ENCODE results near the gene MRPS11. TPM values are rescaled to one million over a fixed set of nuclear protein-coding genes. Genes with fewer than 3 reads are reported as not detected.
"Not testable (repeated sequence)": the region's sequence is repeated elsewhere in the genome, so short reads cannot be mapped to it uniquely, and the experiment has no call there.

The MRPS11 gene
- total RNA-seq, 1 donor from 2014 or later = 43.1 TPM

DNA sequence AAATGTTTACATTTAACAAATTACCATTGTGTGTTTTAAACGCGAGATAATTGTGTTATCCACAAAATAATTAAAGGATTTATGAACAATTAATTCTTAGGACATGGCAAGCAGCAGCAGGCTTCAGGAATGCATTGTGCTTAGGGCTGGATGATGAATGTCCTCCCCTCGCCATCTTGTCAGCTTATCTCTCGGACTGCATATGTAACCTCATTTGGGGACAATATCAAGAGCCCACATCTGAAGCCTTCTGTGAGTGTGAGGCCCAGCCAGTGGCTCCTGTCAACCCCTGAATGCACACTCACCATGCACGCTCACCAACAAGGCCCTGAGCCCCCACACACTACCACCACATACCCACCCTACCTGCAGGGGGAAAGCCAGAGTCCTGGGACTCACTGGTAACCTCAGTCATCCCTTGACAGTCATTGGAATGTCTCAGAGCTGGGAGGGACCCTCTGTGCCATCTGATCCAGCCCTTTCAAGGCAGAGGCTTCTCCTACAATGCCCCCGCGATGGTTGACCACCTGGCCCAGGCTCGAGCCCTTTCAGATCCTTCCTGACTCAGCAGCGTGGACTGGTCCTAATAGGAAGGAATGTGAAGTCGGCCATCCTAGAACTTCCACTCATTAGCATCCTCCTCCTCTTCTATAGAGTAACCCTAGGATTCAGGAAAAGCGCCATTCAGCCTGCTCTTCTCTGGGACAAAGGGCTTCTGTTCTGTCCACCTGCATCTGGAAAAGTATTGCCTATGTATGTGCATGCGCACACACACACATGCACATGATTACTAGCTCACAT is 38.5 kb upstream of the MRPS11 start:
- Mint-ChIP-seq H3K27me3 (peaks cover 48% of the 10 kb centered on the region), H3K9me3 (ENCODE audit: low read depth) (no peaks in the 10 kb centered on the region), H3K4me3 (ENCODE audit: low read depth) (no peak overlapping the region), H3K4me1 (ENCODE audit: low read depth) (no peaks in the 10 kb centered on the region), H3K36me3 (ENCODE audit: insufficient read depth) (no peaks in the 10 kb centered on the region), H3K27ac (no peak overlapping the region)
- DNase-seq (ENCODE audit: low spot score, unreplicated experiment) = no peak
- TF ChIP-seq, protein P1, sequence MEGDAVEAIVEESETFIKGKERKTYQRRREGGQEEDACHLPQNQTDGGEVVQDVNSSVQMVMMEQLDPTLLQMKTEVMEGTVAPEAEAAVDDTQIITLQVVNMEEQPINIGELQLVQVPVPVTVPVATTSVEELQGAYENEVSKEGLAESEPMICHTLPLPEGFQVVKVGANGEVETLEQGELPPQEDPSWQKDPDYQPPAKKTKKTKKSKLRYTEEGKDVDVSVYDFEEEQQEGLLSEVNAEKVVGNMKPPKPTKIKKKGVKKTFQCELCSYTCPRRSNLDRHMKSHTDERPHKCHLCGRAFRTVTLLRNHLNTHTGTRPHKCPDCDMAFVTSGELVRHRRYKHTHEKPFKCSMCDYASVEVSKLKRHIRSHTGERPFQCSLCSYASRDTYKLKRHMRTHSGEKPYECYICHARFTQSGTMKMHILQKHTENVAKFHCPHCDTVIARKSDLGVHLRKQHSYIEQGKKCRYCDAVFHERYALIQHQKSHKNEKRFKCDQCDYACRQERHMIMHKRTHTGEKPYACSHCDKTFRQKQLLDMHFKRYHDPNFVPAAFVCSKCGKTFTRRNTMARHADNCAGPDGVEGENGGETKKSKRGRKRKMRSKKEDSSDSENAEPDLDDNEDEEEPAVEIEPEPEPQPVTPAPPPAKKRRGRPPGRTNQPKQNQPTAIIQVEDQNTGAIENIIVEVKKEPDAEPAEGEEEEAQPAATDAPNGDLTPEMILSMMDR (IDR thresholded peaks at IDR 0.05; ENCODE audit: unreplicated experiment) = no peak

DNA sequence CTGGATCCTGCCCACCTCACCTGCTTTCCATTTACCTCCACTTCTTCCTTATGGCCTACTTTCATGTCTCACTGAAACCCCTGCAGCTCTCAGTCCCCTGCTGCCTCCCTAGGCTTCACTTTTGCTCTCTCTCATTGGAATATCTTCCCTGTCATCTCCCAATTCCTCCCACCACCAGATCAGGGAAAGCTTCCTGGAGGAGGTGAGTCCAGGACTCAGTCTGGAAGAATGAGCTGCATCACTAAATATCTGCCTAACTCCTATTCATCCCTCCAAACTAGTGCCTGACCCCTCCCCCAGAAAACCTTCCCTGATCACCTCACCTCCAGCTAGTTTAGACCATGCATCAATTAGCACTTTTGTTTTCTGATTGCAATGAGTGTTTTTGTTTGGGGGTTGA is 37.5 kb upstream of the MRPS11 start:
- Mint-ChIP-seq H3K4me1 (ENCODE audit: low read depth) (no peaks in the 10 kb centered on the region), H3K36me3 (ENCODE audit: insufficient read depth) (no peaks in the 10 kb centered on the region), H3K27ac (no peak overlapping the region), H3K27me3 (peaks cover 48% of the 10 kb centered on the region), H3K4me3 (ENCODE audit: low read depth) (no peak overlapping the region), H3K9me3 (ENCODE audit: low read depth) (no peaks in the 10 kb centered on the region)
- no peak for DNase-seq (ENCODE audit: low spot score, unreplicated experiment)
- TF ChIP-seq, protein P1 (IDR thresholded peaks at IDR 0.05; ENCODE audit: unreplicated experiment) = no peak

DNA sequence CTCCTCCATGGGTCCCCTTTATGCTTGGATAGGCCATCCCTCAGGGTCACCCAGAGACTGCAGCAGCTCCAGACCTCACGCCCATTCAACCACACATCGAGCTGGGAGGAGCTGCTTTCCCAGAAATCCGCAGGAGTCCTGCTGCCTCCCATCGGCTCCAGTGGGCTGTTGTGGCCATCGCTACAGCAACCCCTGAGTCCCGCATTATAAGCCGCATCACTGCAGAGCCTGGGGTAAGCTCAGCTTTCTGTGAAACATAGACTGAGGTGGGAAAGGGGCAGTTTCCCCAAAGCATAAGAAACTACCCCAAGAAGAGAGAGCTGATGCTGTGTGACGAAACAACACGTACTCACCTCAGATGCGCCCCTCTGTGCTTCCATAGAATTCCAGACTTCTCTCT is 36.1 kb upstream of the MRPS11 start:
- H3K4me3 Mint-ChIP-seq (ENCODE audit: low read depth) = no peak overlapping the region
- peaks cover 39% of the 10 kb centered on the region for H3K27me3 Mint-ChIP-seq
- H3K27ac Mint-ChIP-seq = no peak overlapping the region
- DNase-seq (ENCODE audit: low spot score, unreplicated experiment) = no peak
- TF ChIP-seq, protein P1 (IDR thresholded peaks at IDR 0.05; ENCODE audit: unreplicated experiment) = no peak
- H3K9me3 Mint-ChIP-seq (ENCODE audit: low read depth) = no peaks in the 10 kb centered on the region
- H3K4me1 Mint-ChIP-seq (ENCODE audit: low read depth) = no peaks in the 10 kb centered on the region
- H3K36me3 Mint-ChIP-seq (ENCODE audit: insufficient read depth) = no peaks in the 10 kb centered on the region

DNA sequence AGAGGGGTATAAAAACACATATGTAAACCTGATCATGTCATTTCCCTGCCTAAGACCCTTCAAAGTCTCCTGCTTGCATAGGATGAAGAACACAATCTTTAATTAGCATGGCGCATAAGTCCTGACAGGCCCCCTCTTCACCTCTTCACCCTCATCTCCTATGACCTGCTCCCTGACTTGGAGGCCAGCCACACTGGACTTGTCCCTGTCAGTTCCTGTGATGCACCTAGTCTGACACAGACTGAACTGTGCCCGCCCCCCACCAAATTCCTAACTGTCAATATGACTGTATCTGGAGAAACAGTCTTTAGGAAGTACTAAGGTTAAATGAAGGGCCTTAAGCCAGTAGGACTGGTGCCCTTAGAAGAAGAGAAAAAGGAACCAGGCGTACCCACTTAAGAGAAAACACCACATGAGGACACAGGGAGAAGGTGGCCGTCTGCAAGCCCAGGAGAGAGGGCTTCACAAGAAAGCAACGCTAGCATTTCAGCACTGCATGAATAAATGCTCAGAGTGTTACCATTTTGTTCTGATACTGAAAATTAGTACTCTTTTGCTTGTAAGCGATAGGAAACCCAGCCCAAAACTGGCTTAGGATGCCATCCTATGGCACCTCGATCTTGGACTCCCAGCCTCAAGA is 34.3 kb upstream of the MRPS11 start:
- H3K4me3 Mint-ChIP-seq (ENCODE audit: low read depth) = no peak overlapping the region
- no peaks in the 10 kb centered on the region for H3K9me3 Mint-ChIP-seq (ENCODE audit: low read depth)
- H3K27me3 Mint-ChIP-seq = peaks cover 22% of the 10 kb centered on the region
- H3K36me3 Mint-ChIP-seq (ENCODE audit: insufficient read depth) = no peaks in the 10 kb centered on the region
- no peak for DNase-seq (ENCODE audit: low spot score, unreplicated experiment)
- no peaks in the 10 kb centered on the region for H3K4me1 Mint-ChIP-seq (ENCODE audit: low read depth)
- H3K27ac Mint-ChIP-seq = no peak overlapping the region
- TF ChIP-seq, protein P1 (IDR thresholded peaks at IDR 0.05; ENCODE audit: unreplicated experiment) = no peak

DNA sequence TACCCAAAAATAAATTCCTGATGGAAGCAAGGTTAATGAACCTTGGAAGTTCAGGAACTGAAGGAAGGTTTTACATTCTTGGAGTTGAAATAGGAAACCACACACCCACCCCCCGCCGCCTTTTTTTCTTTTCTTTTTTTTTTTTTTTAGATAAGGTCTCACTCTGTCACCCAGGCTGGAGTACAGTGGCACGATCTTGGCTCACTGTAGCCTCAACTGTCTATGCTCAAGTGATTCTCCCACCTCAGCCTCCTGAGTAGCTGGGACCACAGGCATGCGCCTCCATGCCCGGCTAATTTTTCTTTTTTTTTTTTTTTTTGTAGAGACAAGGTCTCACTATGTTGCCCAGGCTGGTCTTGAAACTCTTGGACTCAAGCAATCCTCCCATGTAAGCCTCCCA is 33.4 kb upstream of the MRPS11 start:
- not testable (repeated sequence) for H3K4me1 Mint-ChIP-seq (ENCODE audit: low read depth); H3K27ac Mint-ChIP-seq; H3K36me3 Mint-ChIP-seq (ENCODE audit: insufficient read depth); H3K4me3 Mint-ChIP-seq (ENCODE audit: low read depth); H3K9me3 Mint-ChIP-seq (ENCODE audit: low read depth); DNase-seq (ENCODE audit: low spot score, unreplicated experiment)
- peaks cover 18% of the 10 kb centered on the region for H3K27me3 Mint-ChIP-seq
